Measurements from ENCODE around the gene P3R3URF.

GRCh38 chr1:46152016-46152415 is 24.3 kb downstream of the P3R3URF start:
- TF ChIP-seq EZH2 (optimal IDR thresholded peaks at IDR 0.05; ENCODE audit: low read depth, low read length): no peak
- TF ChIP-seq EZH2phosphoT487 (IDR thresholded peaks at IDR 0.05; ENCODE audit: low read length): no peak
- TF ChIP-seq CTCF (IDR thresholded peaks at IDR 0.05; ENCODE audit: low read length): no peak
